Muscle layer of duodenum (tissue), 2 donors: ENCODE results near the gene THOC1.
"Not testable (repeated sequence)": the region's sequence is repeated elsewhere in the genome, so short reads cannot be mapped to it uniquely, and the experiment has no call there.

ENCODE experiments used
- H3K27ac ChIP-seq: one replicate; pipeline ENCODE4 v1.7.0; 2013; ENCODE audit warnings: mild to moderate bottlenecking, low read length
- H3K27me3 ChIP-seq: one replicate; pipeline ENCODE4 v1.7.0; 2013; ENCODE audit warnings: low read depth, mild to moderate bottlenecking, control low read depth, low read length
- H3K36me3 ChIP-seq, 2 donors: one replicate each; pipeline ENCODE4 v1.7.0; 2013; ENCODE audit warnings: low read length in 2 of 2, control low read depth in 1 of 2, mild to moderate bottlenecking in 1 of 2; ENCODE audit not compliant: insufficient read depth in 2 of 2, control insufficient read depth in 1 of 2
- H3K4me1 ChIP-seq, 2 donors: one replicate each; pipeline ENCODE4 v1.7.0; 2013; ENCODE audit warnings: low read length in 2 of 2, mild to moderate bottlenecking in 2 of 2, control low read depth in 1 of 2, moderate library complexity in 1 of 2; ENCODE audit not compliant: insufficient read depth in 2 of 2, control insufficient read depth in 1 of 2
- H3K4me3 ChIP-seq, 2 donors: one replicate each; pipeline ENCODE4 v1.7.0; 2013; ENCODE audit warnings: low read length in 2 of 2, low read depth in 1 of 2, mild to moderate bottlenecking in 1 of 2
- H3K9me3 ChIP-seq, 2 donors: one replicate each; pipeline ENCODE4 v1.7.0; 2013; ENCODE audit warnings: low read length in 2 of 2, control low read depth in 1 of 2, mild to moderate bottlenecking in 1 of 2; ENCODE audit not compliant: control insufficient read depth in 1 of 2
- donor health status: healthy.

The THOC1 gene

GRCh38 chr18:267688-268552 is at the start of gene THOC1:
Gene THOC1, minus strand, starts transcription at chr18:268047. Its CDS starts 28 bp downstream, at chr18:268019.
- Histone ChIP-seq H3K27me3 (no peaks in the 10 kb centered on the region), H3K27ac (peak within 1 kb of the TSS; percentile 98), H3K36me3 (peaks cover 12 to 21% of the 10 kb centered on the region in 2 donors)

GRCh38 chr18:317618-318017 is 49.8 kb upstream of the THOC1 start:
- H3K36me3 ChIP-seq = no peaks in the 10 kb centered on the region

More at GRCh38 chr18:267688-268552, at the start of gene THOC1:
- peaks cover 0 to 22% of the 10 kb centered on the region in 2 donors for H3K4me1 ChIP-seq
- peak within 1 kb of the TSS; percentile 78 to 82 for H3K4me3 ChIP-seq
- no peaks in the 10 kb centered on the region for H3K9me3 ChIP-seq

GRCh38 chr18:316393-316792 is 48.5 kb upstream of the THOC1 start:
- H3K9me3 ChIP-seq = no peaks in the 10 kb centered on the region
- H3K27ac ChIP-seq = no peak overlapping the region
- no peaks in the 10 kb centered on the region for H3K36me3 ChIP-seq
- no peaks in the 10 kb centered on the region for H3K27me3 ChIP-seq
- H3K4me3 ChIP-seq = no peak overlapping the region
- H3K4me1 ChIP-seq = peaks cover 0 to under 1% of the 10 kb centered on the region in 2 donors

More at GRCh38 chr18:317618-318017, 49.8 kb upstream of the THOC1 start:
- H3K27me3 ChIP-seq = no peaks in the 10 kb centered on the region
- no peak overlapping the region for H3K4me3 ChIP-seq
- H3K4me1 ChIP-seq = peaks cover 5 to 10% of the 10 kb centered on the region in 2 donors
- H3K9me3 ChIP-seq = no peaks in the 10 kb centered on the region
- H3K27ac ChIP-seq = no peak overlapping the region

GRCh38 chr18:313931-314330 is 46.1 kb upstream of the THOC1 start:
- Histone ChIP-seq H3K36me3 (no peaks in the 10 kb centered on the region), H3K9me3 (no peaks in the 10 kb centered on the region), H3K27me3 (no peaks in the 10 kb centered on the region), H3K4me1 (no peaks in the 10 kb centered on the region), H3K27ac (no peak overlapping the region), H3K4me3 (no peak overlapping the region)

GRCh38 chr18:312415-312814 is 44.6 kb upstream of the THOC1 start:
- Histone ChIP-seq H3K9me3 (no peaks in the 10 kb centered on the region), H3K27me3 (no peaks in the 10 kb centered on the region), H3K4me1 (no peaks in the 10 kb centered on the region)

GRCh38 chr18:310042-310441 is 42.2 kb upstream of the THOC1 start:
- no peaks in the 10 kb centered on the region for H3K36me3 ChIP-seq
- H3K27ac ChIP-seq = no peak overlapping the region
- H3K9me3 ChIP-seq = no peaks in the 10 kb centered on the region
- no peaks in the 10 kb centered on the region for H3K27me3 ChIP-seq
- no peak overlapping the region for H3K4me3 ChIP-seq
- no peaks in the 10 kb centered on the region for H3K4me1 ChIP-seq

More at GRCh38 chr18:312415-312814, 44.6 kb upstream of the THOC1 start:
- H3K27ac ChIP-seq = no peak overlapping the region
- no peak overlapping the region for H3K4me3 ChIP-seq
- H3K36me3 ChIP-seq = no peaks in the 10 kb centered on the region

- H3K36me3 ChIP-seq, H3K27ac ChIP-seq, H3K27me3 ChIP-seq, H3K9me3 ChIP-seq, H3K4me1 ChIP-seq, H3K4me3 ChIP-seq: not testable (repeated sequence)
Observed at GRCh38 chr18:308086-308485, 40.2 kb upstream of the THOC1 start.

- no peaks in the 10 kb centered on the region for H3K9me3 ChIP-seq
- H3K36me3 ChIP-seq = no peaks in the 10 kb centered on the region
- H3K27me3 ChIP-seq = no peaks in the 10 kb centered on the region
Observed at GRCh38 chr18:306608-307255, 38.9 kb upstream of the THOC1 start.

GRCh38 chr18:305003-305501 is 37.2 kb upstream of the THOC1 start:
- no peaks in the 10 kb centered on the region for H3K9me3 ChIP-seq
- no peak overlapping the region for H3K4me3 ChIP-seq
- H3K4me1 ChIP-seq = no peaks in the 10 kb centered on the region
- H3K36me3 ChIP-seq = no peaks in the 10 kb centered on the region
- no peak overlapping the region for H3K27ac ChIP-seq
- no peaks in the 10 kb centered on the region for H3K27me3 ChIP-seq

More at GRCh38 chr18:306608-307255, 38.9 kb upstream of the THOC1 start:
- no peak overlapping the region for H3K27ac ChIP-seq
- H3K4me3 ChIP-seq = no peak overlapping the region
- H3K4me1 ChIP-seq = no peaks in the 10 kb centered on the region

- Histone ChIP-seq H3K4me1 (no peaks in the 10 kb centered on the region), H3K9me3 (no peaks in the 10 kb centered on the region), H3K27ac (no peak overlapping the region), H3K36me3 (no peaks in the 10 kb centered on the region), H3K4me3 (no peak overlapping the region), H3K27me3 (no peaks in the 10 kb centered on the region)
Observed at GRCh38 chr18:303607-304006, 35.8 kb upstream of the THOC1 start.

GRCh38 chr18:303011-303410 is 35.2 kb upstream of the THOC1 start:
- Histone ChIP-seq H3K36me3 (no peaks in the 10 kb centered on the region), H3K4me3 (no peak overlapping the region), H3K4me1 (no peaks in the 10 kb centered on the region), H3K27ac (no peak overlapping the region), H3K9me3 (no peaks in the 10 kb centered on the region), H3K27me3 (no peaks in the 10 kb centered on the region)
